ENCODE data around the gene RHOT2. TPM values are rescaled to one million over a fixed set of nuclear protein-coding genes. Genes with fewer than 3 reads are reported as not detected.
A peak's percentile ranks its signal among the peaks of the same experiment; 100 is the strongest.

RHOT2 gene
- total RNA-seq, 1 experiment from 2014 or later, result 210 TPM

- peaks cover 11% of the 10 kb centered on the region for H3K23me2 ChIP-seq (ENCODE audit: insufficient read length, low read depth, low read length, poor library complexity, severe bottlenecking)
- H3K36me3 Mint-ChIP-seq (ENCODE audit: insufficient read depth in 1 of 3, low read depth in 3 of 3), result peaks cover 15 to 47% (median 44%) of the 10 kb centered on the region in 3 experiments; a peak in 6 of 7 replicates
- H3K9me3 ChIP-seq (ENCODE audit: control insufficient read depth, low read depth, low read length), result no peaks in the 10 kb centered on the region
- peak within 1 kb of the TSS in 1 of 3 experiments; percentile 83; a peak in 2 of 7 replicates for H3K27ac Mint-ChIP-seq
- no peak within 1 kb of the TSS for H3K56ac ChIP-seq (ENCODE audit: insufficient read length, low read depth, low read length)
- H3K9me3 Mint-ChIP-seq, result no peaks in the 10 kb centered on the region
- H2BK120ac ChIP-seq (ENCODE audit: low read depth, low read length, poor library complexity, severe bottlenecking), result no peak within 1 kb of the TSS
- H3K18ac ChIP-seq (ENCODE audit: insufficient read length, low read depth, low read length), result no peak within 1 kb of the TSS
- H3K23ac ChIP-seq (ENCODE audit: insufficient read length, low read depth, low read length), result no peak within 1 kb of the TSS
- H4K5ac ChIP-seq (ENCODE audit: insufficient read length, low read depth, low read length), result no peak within 1 kb of the TSS
- no peaks in the 10 kb centered on the region; the same call in 1 of the 2 replicates for H3K27me3 Mint-ChIP-seq (ENCODE audit: low read depth)
- H3K4me2 ChIP-seq (ENCODE audit: insufficient read depth, insufficient read length, low read length), result peak within 1 kb of the TSS; percentile 20
- DNase-seq, result peak; percentile 97
- H4K20me1 ChIP-seq (ENCODE audit: control insufficient read depth, insufficient read depth, insufficient read length), result no peaks in the 10 kb centered on the region
- H2BK20ac ChIP-seq (ENCODE audit: low read depth, low read length, poor library complexity, severe bottlenecking), result no peak within 1 kb of the TSS
- H3K4me3 Mint-ChIP-seq, result peak within 1 kb of the TSS; percentile 81 to 86
- H2BK15ac ChIP-seq (ENCODE audit: low read depth, low read length), result no peak within 1 kb of the TSS
- H4K8ac ChIP-seq (replicated peaks; ENCODE audit: insufficient read length, low read depth, low read length), result no peak within 1 kb of the TSS
- no peak within 1 kb of the TSS for H3K4ac ChIP-seq (ENCODE audit: low read depth, low read length)
- H3K27me3 ChIP-seq (ENCODE audit: insufficient read depth, low read length), result no peaks in the 10 kb centered on the region
- peaks cover 2% of the 10 kb centered on the region; the same call in 1 of the 2 replicates for H3K79me2 ChIP-seq (ENCODE audit: insufficient read depth, low read length)
- no peak within 1 kb of the TSS for H3K14ac ChIP-seq (ENCODE audit: insufficient read depth, low read length)
- H3K4me1 Mint-ChIP-seq, result peaks cover 10 to 22% of the 10 kb centered on the region in 2 experiments; a peak in 3 of 4 replicates
- no peak within 1 kb of the TSS for H2AFZ ChIP-seq (ENCODE audit: low read length)
- peak within 1 kb of the TSS; percentile 21 for H3K9ac ChIP-seq (ENCODE audit: extremely low read depth, insufficient read length, low read length)
- H2AK5ac ChIP-seq (ENCODE audit: insufficient read length, low read length), result no peak within 1 kb of the TSS
- H3T11ph ChIP-seq (ENCODE audit: low read length), result no peak within 1 kb of the TSS
- no peak within 1 kb of the TSS for H4K91ac ChIP-seq (ENCODE audit: insufficient read length, low read depth, low read length)
- TF ChIP-seq CTCF (conservative IDR thresholded peaks at IDR 0.05), result no peak
- no peak within 1 kb of the TSS for H2BK5ac ChIP-seq (ENCODE audit: insufficient read length, low read length)
- H2BK12ac ChIP-seq (ENCODE audit: insufficient read length, low read depth, low read length), result no peak within 1 kb of the TSS
- no CpG with 5 or more reads among the region's 91 CpGs for WGBS (ENCODE audit: extremely low coverage, insufficient read length, low lambda C conversion rate)
- H3K79me1 ChIP-seq (ENCODE audit: insufficient read depth, low read depth, low read length, poor library complexity, severe bottlenecking), result no peaks in the 10 kb centered on the region
- H3K27ac ChIP-seq (ENCODE audit: insufficient read length, low read depth, low read length), result no peak within 1 kb of the TSS
- no peaks in the 10 kb centered on the region for H3K4me1 ChIP-seq (ENCODE audit: insufficient read depth, low read length)
Measured at GRCh38 chr16:684071-684794, 16.3 kb downstream of the RHOT2 start, which contains the start of gene JMJD8. Gene JMJD8 (minus strand): TSS chr16:684334. CDS start chr16:684319, 15 bp downstream.

All from H9 (cell line).